HL-60 (cell line): ENCODE measurements around the gene CIRBP.

ENCODE experiments used
- GABPA ChIP-seq: IDR thresholded peaks from 2 replicates; pipeline ENCODE4 v1.6.1; 2012; ENCODE audit warnings: low read depth
- POLR2AphosphoS5 ChIP-seq: IDR thresholded peaks from 2 replicates; pipeline ENCODE4 v1.6.1; 2012; ENCODE audit warnings: low read depth
- SPI1 ChIP-seq: IDR thresholded peaks from 2 replicates; pipeline ENCODE4 v1.6.1; 2012; ENCODE audit warnings: low read depth, mild to moderate bottlenecking, borderline replicate concordance
- TF ChIP-seq, protein P1 (sequence below): IDR thresholded peaks from one replicate; pipeline ENCODE4 v1.5.1; 2011; ENCODE audit warnings: low read length, control low read depth, inconsistent platforms; ENCODE audit not compliant: insufficient read depth

DNA sequence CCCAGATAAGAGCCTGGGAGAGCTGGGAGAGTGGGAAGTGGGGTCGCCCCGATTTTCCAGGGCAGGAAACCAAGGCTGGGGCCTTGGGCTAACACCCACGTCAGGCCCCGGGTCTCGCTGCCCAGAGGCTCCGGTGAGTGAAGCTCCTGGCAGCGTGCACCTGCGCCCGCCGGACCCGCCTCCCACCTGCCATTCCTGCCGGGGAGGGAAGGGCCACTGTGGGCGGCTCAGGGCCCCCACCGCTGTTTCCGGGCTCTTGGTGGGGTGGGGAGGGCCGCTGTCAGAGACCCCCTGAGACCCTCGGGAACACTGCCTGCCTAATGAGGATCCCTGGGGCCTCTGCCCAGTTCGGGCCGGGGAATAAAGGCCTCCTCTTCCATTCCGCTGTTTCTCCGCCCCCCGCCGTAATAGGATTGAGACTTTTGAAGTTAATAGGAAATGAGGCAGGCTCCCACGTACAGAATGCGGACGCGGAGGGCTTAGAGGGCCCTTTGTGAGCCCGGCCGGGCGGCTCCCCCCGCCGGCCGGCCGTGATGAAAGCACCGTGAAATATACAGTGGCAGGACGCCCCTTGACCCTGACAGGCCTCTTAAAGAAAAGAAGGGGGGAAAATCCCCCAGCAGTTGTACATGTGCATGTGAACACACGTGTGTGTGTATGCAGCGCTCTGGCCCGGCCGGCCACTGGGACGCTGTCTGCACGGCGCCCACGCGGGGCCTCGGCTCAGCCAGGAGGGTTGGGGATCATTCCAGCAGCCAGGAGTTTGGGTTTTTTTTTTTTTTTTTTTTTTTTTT, 49.7 kb downstream of the CIRBP start:
- TF ChIP-seq, protein P1, sequence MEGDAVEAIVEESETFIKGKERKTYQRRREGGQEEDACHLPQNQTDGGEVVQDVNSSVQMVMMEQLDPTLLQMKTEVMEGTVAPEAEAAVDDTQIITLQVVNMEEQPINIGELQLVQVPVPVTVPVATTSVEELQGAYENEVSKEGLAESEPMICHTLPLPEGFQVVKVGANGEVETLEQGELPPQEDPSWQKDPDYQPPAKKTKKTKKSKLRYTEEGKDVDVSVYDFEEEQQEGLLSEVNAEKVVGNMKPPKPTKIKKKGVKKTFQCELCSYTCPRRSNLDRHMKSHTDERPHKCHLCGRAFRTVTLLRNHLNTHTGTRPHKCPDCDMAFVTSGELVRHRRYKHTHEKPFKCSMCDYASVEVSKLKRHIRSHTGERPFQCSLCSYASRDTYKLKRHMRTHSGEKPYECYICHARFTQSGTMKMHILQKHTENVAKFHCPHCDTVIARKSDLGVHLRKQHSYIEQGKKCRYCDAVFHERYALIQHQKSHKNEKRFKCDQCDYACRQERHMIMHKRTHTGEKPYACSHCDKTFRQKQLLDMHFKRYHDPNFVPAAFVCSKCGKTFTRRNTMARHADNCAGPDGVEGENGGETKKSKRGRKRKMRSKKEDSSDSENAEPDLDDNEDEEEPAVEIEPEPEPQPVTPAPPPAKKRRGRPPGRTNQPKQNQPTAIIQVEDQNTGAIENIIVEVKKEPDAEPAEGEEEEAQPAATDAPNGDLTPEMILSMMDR = no peak
- TF ChIP-seq SPI1 = no peak
- TF ChIP-seq GABPA = no peak
- no peak for TF ChIP-seq POLR2AphosphoS5
